H1 (cell line): ENCODE data around the gene RNU4-1. TPM values are rescaled to one million over a fixed set of nuclear protein-coding genes. Genes with fewer than 3 reads are reported as not detected.

Experiments used
- BACH1 ChIP-seq: IDR thresholded peaks from 2 replicates; pipeline ENCODE4 v1.6.1; 2012; ENCODE audit warnings: low read length, improper control_type of control experiment
- CBX5 ChIP-seq: fragments of 300-800, 300-1000 bp; sonication (generic); IDR thresholded peaks from 2 replicates; pipeline ENCODE4 v1.7.1; 2016; ENCODE audit warnings: antibody characterized with exemption, low read length, low read depth
- CBX8 ChIP-seq: fragments of 300-800, 300-1000 bp; sonication (generic); IDR thresholded peaks from 2 replicates; pipeline ENCODE4 v1.7.1; 2016; ENCODE audit warnings: low read depth, low read length, borderline replicate concordance
- CHD1 ChIP-seq: IDR thresholded peaks from 2 replicates; pipeline ENCODE4 v1.6.1; 2012; ENCODE audit warnings: low read depth, low read length, improper control_type of control experiment
- CREB1 ChIP-seq: IDR thresholded peaks from 2 replicates; pipeline ENCODE4 v1.6.1; 2012; ENCODE audit warnings: inconsistent platforms
- FOSL1 ChIP-seq: IDR thresholded peaks from 2 replicates; pipeline ENCODE4 v1.6.1; 2011; ENCODE audit warnings: mild to moderate bottlenecking, low read depth, low read length, moderate library complexity; ENCODE audit not compliant: insufficient read depth
- JUND ChIP-seq: IDR thresholded peaks from 2 replicates; pipeline ENCODE4 v1.6.1; 2011; ENCODE audit warnings: mild to moderate bottlenecking, improper control_type of control experiment, low read length
- RAD21 ChIP-seq, 2 experiments: IDR thresholded peaks in 1 of 2; conservative IDR thresholded peaks in 1 of 2; 2 replicates each; pipeline ENCODE4 v1.6.1; 2011; ENCODE audit warnings: low read depth in 2 of 2, low read length in 2 of 2, improper control_type of control experiment in 1 of 2, inconsistent platforms in 1 of 2, mild to moderate bottlenecking in 1 of 2, moderate library complexity in 1 of 2
- SIN3A ChIP-seq, 2 experiments: IDR thresholded peaks in 1 of 2; conservative IDR thresholded peaks in 1 of 2; 2 replicates each; pipeline ENCODE4 v1.6.1; 2011 to 2012; ENCODE audit warnings: low read length in 2 of 2, improper control_type of control experiment in 1 of 2, low read depth in 1 of 2, mild to moderate bottlenecking in 1 of 2
- SIX5 ChIP-seq: IDR thresholded peaks from 2 replicates; pipeline ENCODE4 v1.6.1; 2011; ENCODE audit warnings: mild to moderate bottlenecking, low read depth, low read length
- SUZ12 ChIP-seq: fragments of 200-600 bp; sonication (generic); IDR thresholded peaks from 2 replicates; pipeline ENCODE4 v1.6.1; 2012; ENCODE audit warnings: mild to moderate bottlenecking, inconsistent platforms, low read length, moderate library complexity, mixed read lengths
- ZNF274 ChIP-seq: IDR thresholded peaks from 2 replicates; pipeline ENCODE4 v1.7.0; 2012; ENCODE audit warnings: low read length, borderline replicate concordance; ENCODE audit errors: extremely low read depth
- polyA plus RNA-seq, 7 experiments: library from polyadenylated mRNA; depleted of rRNA in 3 of 7; stranded (reverse) in 5 of 7; unstranded in 2 of 7; fragments of >200 nt in 5 of 7; fragments of 200-250 nt in 2 of 7; gene quantifications; 1 replicate in 5 of 7; 2 replicates in 1 of 7; 4 replicates in 1 of 7; pipeline versions ENCODE4 v1.2.1 to v1.2.3, GENCODE V29; 2011 to 2013; ENCODE audit warnings: missing spikeins in 2 of 7, mixed read lengths in 2 of 7
- total RNA-seq: library from RNA; stranded (reverse); fragmentation: NEBNext Ultra II Directional; extraction: Animal tissue kit (Norgen Biotek cat#: 25700); gene quantifications from 2 replicates; pipeline ENCODE4 v1.2.1, GENCODE V29; 2021
- TF ChIP-seq, protein P1 (sequence below), 3 experiments: IDR thresholded peaks; 1 replicate in 2 of 3; 2 replicates in 1 of 3; pipeline versions ENCODE4 v1.5.1 to v1.6.1; 2011; ENCODE audit warnings: low read length in 3 of 3, mild to moderate bottlenecking in 3 of 3, inconsistent platforms in 2 of 3, low read depth in 1 of 3, moderate library complexity in 1 of 3; ENCODE audit not compliant: insufficient read depth in 1 of 3; ENCODE audit errors: control extremely low read depth in 1 of 3
- TF ChIP-seq, protein P2 (sequence below): IDR thresholded peaks from 2 replicates; pipeline ENCODE4 v1.6.1; 2012; ENCODE audit warnings: low read length, inconsistent platforms
- TF ChIP-seq, protein P3 (sequence below): IDR thresholded peaks from 2 replicates; pipeline ENCODE4 v1.6.1; 2011; ENCODE audit warnings: low read depth, mild to moderate bottlenecking, low read length; ENCODE audit not compliant: insufficient read depth

RNU4-1 gene
- total and polyA plus RNA-seq, 2 of the 8 experiments (the other 6 are each of a cell fraction or from before 2014, with no cell fraction given), result under 0.01 to 1,424 TPM

DNA sequence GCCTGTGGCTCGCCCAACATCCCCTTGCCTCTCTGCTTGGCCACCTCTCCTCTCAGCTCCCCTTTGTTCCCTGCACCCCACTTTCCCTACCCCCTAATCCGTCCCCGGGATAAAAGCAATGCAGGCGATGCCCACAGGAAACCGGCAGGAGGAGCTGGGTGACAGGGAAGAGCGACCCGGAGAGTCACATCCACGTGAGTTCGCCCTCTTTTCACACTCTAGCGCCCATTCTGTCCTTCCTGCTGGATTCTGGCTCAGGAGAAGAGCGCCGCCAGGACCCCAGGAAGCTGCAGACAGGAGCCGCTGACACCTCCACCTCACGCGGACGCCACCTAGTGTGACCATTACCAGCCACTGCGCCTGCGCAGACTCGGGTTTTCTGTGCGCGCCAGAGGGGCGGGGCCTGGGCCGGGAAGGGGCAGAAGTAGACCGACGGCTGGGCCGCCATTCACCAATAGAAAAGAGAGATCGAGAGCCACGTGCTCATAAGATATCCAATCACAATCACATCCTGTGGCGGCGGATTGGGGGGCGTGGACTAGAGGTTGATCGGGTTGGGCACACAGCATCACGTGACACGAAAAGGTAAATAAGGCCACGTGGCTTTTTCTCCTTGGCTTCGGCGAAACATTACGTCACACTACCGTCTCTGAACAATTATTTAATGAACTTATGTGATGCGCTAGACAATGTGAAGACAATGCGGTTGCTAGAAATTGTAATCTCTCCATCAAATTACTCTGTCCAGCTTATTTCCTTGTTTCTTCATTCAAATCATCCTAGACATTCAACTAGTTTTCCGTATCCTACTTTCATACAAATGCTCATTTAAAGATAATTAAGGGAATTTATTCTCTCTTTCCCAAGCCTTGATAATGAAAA is 24.4 kb upstream of the RNU4-1 start (continued):
- TF ChIP-seq, protein P1, sequence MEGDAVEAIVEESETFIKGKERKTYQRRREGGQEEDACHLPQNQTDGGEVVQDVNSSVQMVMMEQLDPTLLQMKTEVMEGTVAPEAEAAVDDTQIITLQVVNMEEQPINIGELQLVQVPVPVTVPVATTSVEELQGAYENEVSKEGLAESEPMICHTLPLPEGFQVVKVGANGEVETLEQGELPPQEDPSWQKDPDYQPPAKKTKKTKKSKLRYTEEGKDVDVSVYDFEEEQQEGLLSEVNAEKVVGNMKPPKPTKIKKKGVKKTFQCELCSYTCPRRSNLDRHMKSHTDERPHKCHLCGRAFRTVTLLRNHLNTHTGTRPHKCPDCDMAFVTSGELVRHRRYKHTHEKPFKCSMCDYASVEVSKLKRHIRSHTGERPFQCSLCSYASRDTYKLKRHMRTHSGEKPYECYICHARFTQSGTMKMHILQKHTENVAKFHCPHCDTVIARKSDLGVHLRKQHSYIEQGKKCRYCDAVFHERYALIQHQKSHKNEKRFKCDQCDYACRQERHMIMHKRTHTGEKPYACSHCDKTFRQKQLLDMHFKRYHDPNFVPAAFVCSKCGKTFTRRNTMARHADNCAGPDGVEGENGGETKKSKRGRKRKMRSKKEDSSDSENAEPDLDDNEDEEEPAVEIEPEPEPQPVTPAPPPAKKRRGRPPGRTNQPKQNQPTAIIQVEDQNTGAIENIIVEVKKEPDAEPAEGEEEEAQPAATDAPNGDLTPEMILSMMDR (IDR thresholded peaks at IDR 0.05; ENCODE audit: control extremely low read depth in 1 of 3, insufficient read depth in 1 of 3, low read depth in 1 of 3, low read length in 3 of 3), result peak; percentile 28 to 63 (median 45)
- no peak for TF ChIP-seq CBX5
- TF ChIP-seq SUZ12, result no peak
- no peak for TF ChIP-seq CBX8
- TF ChIP-seq, protein P2, sequence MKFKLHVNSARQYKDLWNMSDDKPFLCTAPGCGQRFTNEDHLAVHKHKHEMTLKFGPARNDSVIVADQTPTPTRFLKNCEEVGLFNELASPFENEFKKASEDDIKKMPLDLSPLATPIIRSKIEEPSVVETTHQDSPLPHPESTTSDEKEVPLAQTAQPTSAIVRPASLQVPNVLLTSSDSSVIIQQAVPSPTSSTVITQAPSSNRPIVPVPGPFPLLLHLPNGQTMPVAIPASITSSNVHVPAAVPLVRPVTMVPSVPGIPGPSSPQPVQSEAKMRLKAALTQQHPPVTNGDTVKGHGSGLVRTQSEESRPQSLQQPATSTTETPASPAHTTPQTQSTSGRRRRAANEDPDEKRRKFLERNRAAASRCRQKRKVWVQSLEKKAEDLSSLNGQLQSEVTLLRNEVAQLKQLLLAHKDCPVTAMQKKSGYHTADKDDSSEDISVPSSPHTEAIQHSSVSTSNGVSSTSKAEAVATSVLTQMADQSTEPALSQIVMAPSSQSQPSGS, result peak; percentile 96
- TF ChIP-seq SIN3A (conservative IDR thresholded peaks at IDR 0.05 in 1 of 2, IDR thresholded peaks at IDR 0.05 in 1 of 2; ENCODE audit: low read depth in 1 of 2, low read length in 2 of 2), result peak in 1 of 2 experiments; percentile 67; a peak in 2 of 4 replicates
- peak; percentile 38; the same call in 1 of the 2 replicates for TF ChIP-seq JUND
- TF ChIP-seq, protein P3, sequence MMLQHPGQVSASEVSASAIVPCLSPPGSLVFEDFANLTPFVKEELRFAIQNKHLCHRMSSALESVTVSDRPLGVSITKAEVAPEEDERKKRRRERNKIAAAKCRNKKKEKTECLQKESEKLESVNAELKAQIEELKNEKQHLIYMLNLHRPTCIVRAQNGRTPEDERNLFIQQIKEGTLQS, result peak; percentile 92
- no peak for TF ChIP-seq SIX5
- TF ChIP-seq BACH1, result no peak
- TF ChIP-seq FOSL1, result no peak
- peak; percentile 71 for TF ChIP-seq CREB1
- peak; percentile 23; a peak in 2 of 4 replicates for TF ChIP-seq RAD21 (IDR thresholded peaks at IDR 0.05 in 1 of 2, conservative IDR thresholded peaks at IDR 0.05 in 1 of 2; ENCODE audit: low read depth in 2 of 2, low read length in 2 of 2)
- TF ChIP-seq ZNF274, result no peak
- no peak for TF ChIP-seq CHD1
